ENCODE results near the gene KCNMB4. TPM values are rescaled to one million over a fixed set of nuclear protein-coding genes. Genes with fewer than 3 reads are reported as not detected.

Gene KCNMB4
- total and polyA plus RNA-seq, 3 experiments from 2014 or later, result 0.31 to 0.70 (median 0.46) TPM

GRCh38 chr12:70468741-70469140 is 102.7 kb downstream of the KCNMB4 start:
- peaks cover 7 to 8% of the 10 kb centered on the region in 2 donors for H3K27me3 Mint-ChIP-seq
- H3K36me3 ChIP-seq (ENCODE audit: insufficient read depth, low read length), result no peaks in the 10 kb centered on the region
- CTCF ChIA-PET, result no interaction called here
- no peaks in the 10 kb centered on the region for H3K36me3 Mint-ChIP-seq
- no peaks in the 10 kb centered on the region for H3K4me1 ChIP-seq (ENCODE audit: insufficient read depth, low read length)
- H3K27me3 ChIP-seq (ENCODE audit: insufficient read depth, low read length, poor library complexity, severe bottlenecking), result no peaks in the 10 kb centered on the region
- no peaks in the 10 kb centered on the region for H3K9me3 ChIP-seq (ENCODE audit: low read length)
- H3K27ac ChIP-seq (ENCODE audit: low read depth, low read length), result no peak overlapping the region
- no peak overlapping the region for H3K4me3 ChIP-seq (ENCODE audit: low read length)
- H3K27ac Mint-ChIP-seq, result no peak overlapping the region
- no peak for DNase-seq
- no peak overlapping the region for H3K4me3 Mint-ChIP-seq
- H3K9me3 Mint-ChIP-seq, result peaks cover 0 to 8% (median 4%) of the 10 kb centered on the region in 5 donors
- no peaks in the 10 kb centered on the region for H3K4me1 Mint-ChIP-seq
- POLR2A ChIA-PET, result no interaction called here

GRCh38 chr12:70469221-70469820 is 103.2 kb downstream of the KCNMB4 start:
- CTCF ChIA-PET, result no interaction called here
- no peaks in the 10 kb centered on the region for H3K9me3 ChIP-seq (ENCODE audit: low read length)
- H3K27ac ChIP-seq (ENCODE audit: low read depth, low read length), result no peak overlapping the region
- no peaks in the 10 kb centered on the region for H3K27me3 ChIP-seq (ENCODE audit: insufficient read depth, low read length, poor library complexity, severe bottlenecking)
- POLR2A ChIA-PET, result no interaction called here
- H3K4me1 ChIP-seq (ENCODE audit: insufficient read depth, low read length), result no peaks in the 10 kb centered on the region
- Mint-ChIP-seq H3K9me3 (peaks cover 0 to 5% (median 3%) of the 10 kb centered on the region in 5 donors), H3K4me1 (no peaks in the 10 kb centered on the region), H3K27ac (no peak overlapping the region), H3K36me3 (no peaks in the 10 kb centered on the region), H3K4me3 (no peak overlapping the region), H3K27me3 (peaks cover 7 to 8% of the 10 kb centered on the region in 2 donors)
- H3K4me3 ChIP-seq (ENCODE audit: low read length), result no peak overlapping the region
- DNase-seq, result no peak
- H3K36me3 ChIP-seq (ENCODE audit: insufficient read depth, low read length), result no peaks in the 10 kb centered on the region

- Mint-ChIP-seq H3K9me3 (peaks cover 0 to 2% (median 0%) of the 10 kb centered on the region in 5 donors), H3K27me3 (peaks cover 7 to 24% of the 10 kb centered on the region in 2 donors), H3K4me1 (no peaks in the 10 kb centered on the region), H3K36me3 (peaks cover 0 to 1% (median 0%) of the 10 kb centered on the region in 3 donors), H3K4me3 (no peak overlapping the region), H3K27ac (no peak overlapping the region)
- no peaks in the 10 kb centered on the region for H3K4me1 ChIP-seq (ENCODE audit: insufficient read depth, low read length)
- no peaks in the 10 kb centered on the region for H3K36me3 ChIP-seq (ENCODE audit: insufficient read depth, low read length)
- DNase-seq, result no peak
- CTCF ChIA-PET, result no interaction called here
- H3K4me3 ChIP-seq (ENCODE audit: low read length), result no peak overlapping the region
- H3K27me3 ChIP-seq (ENCODE audit: insufficient read depth, low read length, poor library complexity, severe bottlenecking), result peaks cover 2% of the 10 kb centered on the region
- no peaks in the 10 kb centered on the region for H3K9me3 ChIP-seq (ENCODE audit: low read length)
- POLR2A ChIA-PET, result no interaction called here
- no peak overlapping the region for H3K27ac ChIP-seq (ENCODE audit: low read depth, low read length)
Observed at GRCh38 chr12:70482764-70483163, 116.7 kb downstream of the KCNMB4 start.

Other genes starting within 250 kb of the KCNMB4 start
- gene CNOT2, start 122.9 kb upstream of the KCNMB4 start, total RNA-seq, result 10 to 100 TPM; 70.5 to 73.7 TPM
- 118 TPM for gene CNOT2, start 122.9 kb upstream of the KCNMB4 start, polyA plus RNA-seq

Data from CD8-positive, alpha-beta memory T cell (primary cell).